ENCODE data around the gene STRBP. TPM values are rescaled to one million over a fixed set of nuclear protein-coding genes. Genes with fewer than 3 reads are reported as not detected.
"Not testable (repeated sequence)": the region's sequence is repeated elsewhere in the genome, so short reads cannot be mapped to it uniquely, and the experiment has no call there.

The STRBP gene
- total RNA-seq, 1 donor from 2014 or later = 45.4 TPM

- TF ChIP-seq CTCF (IDR thresholded peaks at IDR 0.05; ENCODE audit: unreplicated experiment) = no peak
- no peaks in the 10 kb centered on the region for H3K27me3 Mint-ChIP-seq (ENCODE audit: unreplicated experiment)
- H3K4me3 Mint-ChIP-seq (ENCODE audit: unreplicated experiment) = no peak overlapping the region
- no peaks in the 10 kb centered on the region for H3K36me3 Mint-ChIP-seq (ENCODE audit: low read depth, unreplicated experiment)
- no peaks in the 10 kb centered on the region for H3K9me3 Mint-ChIP-seq (ENCODE audit: unreplicated experiment)
- no peak overlapping the region for H3K27ac Mint-ChIP-seq (ENCODE audit: unreplicated experiment)
- no peaks in the 10 kb centered on the region for H3K4me1 Mint-ChIP-seq (ENCODE audit: unreplicated experiment)
- no peak for DNase-seq (ENCODE audit: low spot score)
Measured at GRCh38 chr9:123211081-123211480, 57.3 kb downstream of the STRBP start.

- Mint-ChIP-seq H3K36me3 (ENCODE audit: low read depth, unreplicated experiment) (no peaks in the 10 kb centered on the region), H3K27ac (ENCODE audit: unreplicated experiment) (no peak overlapping the region), H3K27me3 (ENCODE audit: unreplicated experiment) (no peaks in the 10 kb centered on the region), H3K4me3 (ENCODE audit: unreplicated experiment) (no peak overlapping the region), H3K9me3 (ENCODE audit: unreplicated experiment) (no peaks in the 10 kb centered on the region), H3K4me1 (ENCODE audit: unreplicated experiment) (no peaks in the 10 kb centered on the region)
- no peak for TF ChIP-seq CTCF (IDR thresholded peaks at IDR 0.05; ENCODE audit: unreplicated experiment)
- no peak for DNase-seq (ENCODE audit: low spot score)
Measured at GRCh38 chr9:123208626-123209174, 59.7 kb downstream of the STRBP start.

- TF ChIP-seq CTCF (IDR thresholded peaks at IDR 0.05; ENCODE audit: unreplicated experiment) = no peak
- Mint-ChIP-seq H3K36me3 (ENCODE audit: low read depth, unreplicated experiment) (peaks cover 4% of the 10 kb centered on the region), H3K9me3 (ENCODE audit: unreplicated experiment) (no peaks in the 10 kb centered on the region), H3K27me3 (ENCODE audit: unreplicated experiment) (no peaks in the 10 kb centered on the region), H3K27ac (ENCODE audit: unreplicated experiment) (no peak overlapping the region), H3K4me3 (ENCODE audit: unreplicated experiment) (no peak overlapping the region), H3K4me1 (ENCODE audit: unreplicated experiment) (peaks cover 16% of the 10 kb centered on the region)
- no peak for DNase-seq (ENCODE audit: low spot score)
Measured at GRCh38 chr9:123206065-123206464, 62.3 kb downstream of the STRBP start.

GRCh38 chr9:123201083-123201482 lies 67.3 kb downstream of the STRBP start:
- no peak overlapping the region for H3K4me3 Mint-ChIP-seq (ENCODE audit: unreplicated experiment)
- peaks cover 2% of the 10 kb centered on the region for H3K27me3 Mint-ChIP-seq (ENCODE audit: unreplicated experiment)
- H3K4me1 Mint-ChIP-seq (ENCODE audit: unreplicated experiment) = peaks cover 19% of the 10 kb centered on the region
- no peak for TF ChIP-seq CTCF (IDR thresholded peaks at IDR 0.05; ENCODE audit: unreplicated experiment)
- H3K27ac Mint-ChIP-seq (ENCODE audit: unreplicated experiment) = no peak overlapping the region
- peaks cover 4% of the 10 kb centered on the region for H3K36me3 Mint-ChIP-seq (ENCODE audit: low read depth, unreplicated experiment)
- DNase-seq (ENCODE audit: low spot score) = no peak
- no peaks in the 10 kb centered on the region for H3K9me3 Mint-ChIP-seq (ENCODE audit: unreplicated experiment)

GRCh38 chr9:123200469-123200868 lies 67.9 kb downstream of the STRBP start:
- not testable (repeated sequence) for H3K4me3 Mint-ChIP-seq (ENCODE audit: unreplicated experiment); H3K36me3 Mint-ChIP-seq (ENCODE audit: low read depth, unreplicated experiment); H3K9me3 Mint-ChIP-seq (ENCODE audit: unreplicated experiment); DNase-seq (ENCODE audit: low spot score); H3K27me3 Mint-ChIP-seq (ENCODE audit: unreplicated experiment); H3K27ac Mint-ChIP-seq (ENCODE audit: unreplicated experiment)
- H3K4me1 Mint-ChIP-seq (ENCODE audit: unreplicated experiment) = peaks cover 19% of the 10 kb centered on the region
